Effector memory CD8-positive, alpha-beta T cell (primary cell): Measurements from ENCODE around the gene SERPINB13.

ENCODE experiments used
- ATAC-seq: fragments of 150-1000 bp; cut with Tn5 transposase; replicated peaks from 2 replicates; pipeline ENCODE4 v1.10.0; 2021; ENCODE audit warnings: mild to moderate bottlenecking, moderate library complexity
- DNase-seq, 3 experiments: peaks; one replicate each; pipeline ENCODE4 v3.0.0; 2021
- H3K27ac Mint-ChIP-seq, 2 donors: one replicate each; pipeline ENCODE4 v1.8.0; 2022; ENCODE audit warnings: mild to moderate bottlenecking in 2 of 2, mixed read lengths in 2 of 2, moderate library complexity in 2 of 2
- H3K27me3 Mint-ChIP-seq, 2 donors: one replicate each; pipeline ENCODE4 v1.8.0; 2022; ENCODE audit warnings: mixed read lengths in 2 of 2
- H3K36me3 Mint-ChIP-seq: one replicate; pipeline ENCODE4 v1.8.0; 2022; ENCODE audit warnings: mild to moderate bottlenecking, moderate library complexity, mixed read lengths; ENCODE audit not compliant: insufficient read depth
- H3K4me1 Mint-ChIP-seq, 2 donors: one replicate each; pipeline ENCODE4 v1.8.0; 2022; ENCODE audit warnings: low read depth in 2 of 2, mixed read lengths in 2 of 2
- H3K4me3 Mint-ChIP-seq, 2 donors: one replicate each; pipeline ENCODE4 v1.8.0; 2022; ENCODE audit warnings: mild to moderate bottlenecking in 2 of 2, mixed read lengths in 2 of 2, moderate library complexity in 2 of 2
- H3K9me3 Mint-ChIP-seq, 2 donors: one replicate each; pipeline ENCODE4 v1.8.0; 2022; ENCODE audit warnings: mixed read lengths in 2 of 2

The SERPINB13 gene

DNA sequence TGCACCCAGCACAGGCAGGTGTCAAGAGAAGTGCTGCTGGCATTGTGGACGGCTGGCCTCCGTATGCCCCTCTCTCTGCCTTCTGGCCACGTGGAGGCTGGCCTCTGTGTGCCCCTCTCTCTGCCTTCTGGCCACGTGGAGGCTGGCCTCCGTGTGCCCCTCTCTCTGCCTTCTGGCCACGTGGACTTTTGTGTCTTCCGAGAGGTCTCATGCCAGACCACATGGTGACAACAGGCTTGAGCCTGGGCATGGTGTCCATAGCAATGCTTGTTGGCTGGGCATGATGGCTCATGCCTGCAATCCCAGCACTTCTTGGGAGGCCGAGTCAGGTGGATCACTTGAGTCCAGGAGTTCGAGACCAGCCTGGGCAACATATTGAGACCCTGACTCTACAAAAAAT is 19.3 kb upstream of the SERPINB13 start:
- Mint-ChIP-seq H3K4me1 (no peaks in the 10 kb centered on the region), H3K27ac (no peak overlapping the region), H3K4me3 (no peak overlapping the region), H3K9me3 (no peaks in the 10 kb centered on the region), H3K27me3 (peaks cover 46 to 50% of the 10 kb centered on the region in 2 donors), H3K36me3 (peaks cover 5% of the 10 kb centered on the region)
- no peak for DNase-seq
- no peak for ATAC-seq

DNA sequence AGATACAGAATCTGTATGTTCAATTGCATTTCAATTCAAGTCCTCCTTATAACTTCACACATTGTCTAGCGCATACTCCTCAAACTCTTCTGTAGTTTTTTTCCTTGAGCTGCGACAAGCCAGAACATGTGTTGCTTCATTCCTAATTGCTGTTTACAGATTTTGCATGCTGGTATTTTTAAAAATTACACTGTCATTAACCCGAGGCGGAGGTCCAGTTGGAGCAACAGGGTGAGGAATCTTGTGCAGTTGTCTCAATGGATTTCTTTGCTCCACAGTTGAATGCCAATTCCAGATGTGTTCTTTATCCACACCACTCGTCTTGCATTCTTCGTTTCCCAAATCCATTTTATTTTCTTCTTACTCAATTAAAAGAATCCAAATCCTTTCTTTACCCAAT is 16.4 kb upstream of the SERPINB13 start:
- Mint-ChIP-seq H3K27ac (no peak overlapping the region), H3K9me3 (no peaks in the 10 kb centered on the region)
- ATAC-seq: no peak

GRCh38 chr18:63575681-63576080 is 11.5 kb upstream of the SERPINB13 start:
- Mint-ChIP-seq H3K9me3 (no peaks in the 10 kb centered on the region), H3K4me3 (no peak overlapping the region), H3K36me3 (no peaks in the 10 kb centered on the region), H3K27ac (no peak overlapping the region), H3K4me1 (no peaks in the 10 kb centered on the region), H3K27me3 (peaks cover 6 to 27% of the 10 kb centered on the region in 2 donors)
- no peak for DNase-seq
- ATAC-seq: no peak

More for the DNA sequence above, 16.4 kb upstream of the SERPINB13 start:
- no peak for DNase-seq
- H3K36me3 Mint-ChIP-seq: no peaks in the 10 kb centered on the region
- H3K27me3 Mint-ChIP-seq: peaks cover 27 to 51% of the 10 kb centered on the region in 2 donors
- no peaks in the 10 kb centered on the region for H3K4me1 Mint-ChIP-seq
- H3K4me3 Mint-ChIP-seq: no peak overlapping the region

- no peak for DNase-seq
- peaks cover 6 to 24% of the 10 kb centered on the region in 2 donors for H3K27me3 Mint-ChIP-seq
- H3K27ac Mint-ChIP-seq: no peak overlapping the region
- no peaks in the 10 kb centered on the region for H3K36me3 Mint-ChIP-seq
- H3K9me3 Mint-ChIP-seq: no peaks in the 10 kb centered on the region
- ATAC-seq: no peak
- no peak overlapping the region for H3K4me3 Mint-ChIP-seq
- no peaks in the 10 kb centered on the region for H3K4me1 Mint-ChIP-seq
Observed at GRCh38 chr18:63578357-63578958, 8.7 kb upstream of the SERPINB13 start.

DNA sequence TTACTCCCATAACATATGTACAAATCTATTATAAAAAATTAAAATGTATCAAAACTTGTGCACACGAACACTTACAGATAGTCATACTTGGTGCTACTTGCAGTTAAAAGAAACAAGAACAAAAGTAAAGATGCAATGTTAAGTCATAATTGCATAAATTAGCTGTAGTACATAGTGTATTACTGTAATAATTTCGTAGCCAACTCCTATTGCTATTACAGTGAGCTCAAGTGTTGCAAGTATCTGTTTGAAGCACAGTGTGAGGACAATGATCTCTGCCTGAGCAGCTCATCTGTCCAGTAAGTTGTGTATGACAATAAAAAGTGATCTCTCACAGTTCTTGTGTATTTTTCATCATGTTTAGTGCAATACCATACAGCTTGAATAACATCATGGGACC is 7.5 kb upstream of the SERPINB13 start:
- Mint-ChIP-seq H3K4me1 (no peaks in the 10 kb centered on the region), H3K9me3 (no peaks in the 10 kb centered on the region), H3K4me3 (no peak overlapping the region), H3K27me3 (peaks cover 8 to 30% of the 10 kb centered on the region in 2 donors), H3K27ac (no peak overlapping the region), H3K36me3 (no peaks in the 10 kb centered on the region)
- DNase-seq (no peak), ATAC-seq (no peak)

DNA sequence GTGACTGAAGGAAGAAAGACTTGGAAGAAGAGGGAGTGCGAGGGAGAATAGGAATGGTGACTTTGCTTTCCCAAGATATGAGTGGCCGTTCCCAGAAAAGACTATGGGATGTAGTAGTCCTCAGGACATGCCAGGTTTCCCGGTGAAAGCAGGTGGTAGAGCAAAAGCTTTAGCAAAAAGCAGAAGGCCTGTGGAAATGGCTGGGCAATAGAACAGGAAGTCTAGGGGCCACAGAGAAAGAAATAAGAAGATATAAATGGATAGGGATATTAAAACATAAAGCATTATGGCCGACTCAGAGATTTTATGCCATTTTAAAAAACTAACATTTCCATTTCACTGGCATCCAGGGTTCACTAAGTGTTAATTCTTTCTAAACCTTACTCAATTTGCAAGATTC is 1.2 kb upstream of the SERPINB13 start:
- no peak for ATAC-seq
- Mint-ChIP-seq H3K27ac (no peak overlapping the region), H3K4me3 (no peak overlapping the region), H3K27me3 (peaks cover 18 to 37% of the 10 kb centered on the region in 2 donors), H3K36me3 (no peaks in the 10 kb centered on the region), H3K4me1 (no peaks in the 10 kb centered on the region), H3K9me3 (no peaks in the 10 kb centered on the region)
- DNase-seq: no peak

GRCh38 chr18:63586431-63586830 is 712 bp upstream of the SERPINB13 start:
- H3K27ac Mint-ChIP-seq: no peak overlapping the region
- no peak overlapping the region for H3K4me3 Mint-ChIP-seq
- H3K27me3 Mint-ChIP-seq: peaks cover 18 to 32% of the 10 kb centered on the region in 2 donors
- no peaks in the 10 kb centered on the region for H3K9me3 Mint-ChIP-seq
- H3K4me1 Mint-ChIP-seq: no peaks in the 10 kb centered on the region
- no peak for DNase-seq
- ATAC-seq: no peak
- H3K36me3 Mint-ChIP-seq: no peaks in the 10 kb centered on the region

DNA sequence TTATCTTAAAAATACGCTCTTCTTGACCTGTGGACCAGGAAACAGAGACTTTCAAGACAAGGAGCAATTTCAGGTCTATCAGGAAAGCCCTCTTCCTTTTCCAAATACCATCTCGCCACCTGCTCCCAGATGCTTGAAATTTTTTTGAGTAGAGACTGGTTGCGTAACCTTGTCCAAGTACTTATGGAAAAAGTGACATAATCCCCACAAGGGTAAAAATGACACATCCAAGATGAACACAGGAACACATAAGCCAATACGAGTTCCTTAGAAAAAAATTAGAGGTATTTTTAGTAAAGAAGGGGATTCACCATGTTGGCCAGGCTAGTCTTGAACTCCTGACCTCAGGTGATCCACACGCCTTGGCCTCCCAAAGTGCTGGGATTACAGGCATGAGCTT is 1.8 kb downstream of the SERPINB13 start:
- Mint-ChIP-seq H3K4me3 (no peak overlapping the region), H3K9me3 (no peaks in the 10 kb centered on the region), H3K27ac (no peak overlapping the region), H3K27me3 (peaks cover 23 to 32% of the 10 kb centered on the region in 2 donors), H3K4me1 (no peaks in the 10 kb centered on the region), H3K36me3 (no peaks in the 10 kb centered on the region)
- ATAC-seq (no peak), DNase-seq (no peak)

- H3K4me3 Mint-ChIP-seq: no peak overlapping the region
- H3K27me3 Mint-ChIP-seq: peaks cover 10 to 23% of the 10 kb centered on the region in 2 donors
- no peak overlapping the region for H3K27ac Mint-ChIP-seq
- H3K9me3 Mint-ChIP-seq: no peaks in the 10 kb centered on the region
- no peaks in the 10 kb centered on the region for H3K4me1 Mint-ChIP-seq
- DNase-seq (no peak), ATAC-seq (no peak)
- H3K36me3 Mint-ChIP-seq: no peaks in the 10 kb centered on the region
Observed at GRCh38 chr18:63590373-63590772, 3.2 kb downstream of the SERPINB13 start.

DNA sequence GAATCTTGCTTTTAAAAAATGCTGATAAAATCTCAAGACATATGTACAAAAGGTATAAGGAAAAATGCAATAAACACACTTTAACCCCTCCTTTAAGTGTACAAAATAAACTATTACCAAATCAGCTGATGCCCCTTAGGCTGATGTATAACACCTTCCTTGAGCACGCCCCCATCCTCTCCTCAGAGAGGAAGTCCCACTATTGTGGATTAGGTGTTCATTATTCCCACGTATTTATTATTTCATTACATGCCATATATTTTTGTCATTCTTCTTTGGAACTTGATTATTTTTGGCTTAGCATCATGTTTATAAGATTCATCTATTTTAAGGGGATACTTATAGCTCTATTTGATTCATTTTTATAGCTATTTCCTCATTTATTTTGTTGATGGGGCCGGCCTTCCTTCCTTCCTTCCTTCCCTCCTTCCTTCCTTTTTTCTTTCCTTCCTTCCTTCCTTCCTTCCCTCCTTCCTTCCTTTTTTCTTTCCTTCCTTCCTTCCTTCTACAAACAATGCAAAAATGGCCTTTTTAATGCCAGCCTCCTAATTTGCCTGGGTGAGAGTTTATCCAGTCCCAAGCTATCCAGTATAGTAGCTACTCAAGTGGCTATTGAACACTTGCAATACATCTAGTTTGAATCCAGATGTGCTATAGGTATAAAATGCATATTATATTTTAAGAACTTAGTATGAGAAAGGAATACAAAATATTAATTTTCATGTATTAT is 4.0 kb downstream of the SERPINB13 start:
- Mint-ChIP-seq H3K27me3 (peaks cover 2 to 21% of the 10 kb centered on the region in 2 donors), H3K4me1 (no peaks in the 10 kb centered on the region), H3K36me3 (no peaks in the 10 kb centered on the region), H3K9me3 (no peaks in the 10 kb centered on the region), H3K27ac (no peak overlapping the region), H3K4me3 (no peak overlapping the region)
- ATAC-seq (no peak), DNase-seq (no peak)

DNA sequence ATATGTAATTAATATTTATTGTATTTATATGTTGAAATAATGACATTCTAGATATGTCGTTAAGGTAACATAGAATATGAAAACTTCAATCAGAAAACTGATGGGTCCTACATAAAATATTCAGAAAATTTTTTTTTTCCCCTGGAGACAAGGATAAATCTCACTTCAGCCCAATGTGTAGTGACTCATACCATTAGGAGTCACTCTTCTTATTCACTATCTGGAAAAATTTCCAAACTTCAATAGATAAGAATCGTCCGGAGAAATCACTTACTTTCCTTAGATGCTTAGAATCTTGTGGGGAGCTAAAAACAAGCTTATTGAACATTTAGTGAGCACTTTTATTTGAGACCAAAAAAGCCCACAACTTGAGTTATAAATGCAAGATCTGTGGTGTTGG is 4.6 kb downstream of the SERPINB13 start:
- Mint-ChIP-seq H3K27ac (no peak overlapping the region), H3K9me3 (no peaks in the 10 kb centered on the region), H3K4me1 (no peaks in the 10 kb centered on the region), H3K4me3 (no peak overlapping the region), H3K36me3 (no peaks in the 10 kb centered on the region), H3K27me3 (peaks cover 0 to 21% of the 10 kb centered on the region in 2 donors)
- DNase-seq (no peak), ATAC-seq (no peak)

GRCh38 chr18:63592471-63592870 is 5.3 kb downstream of the SERPINB13 start:
- Mint-ChIP-seq H3K4me1 (no peaks in the 10 kb centered on the region), H3K4me3 (no peak overlapping the region), H3K27ac (no peak overlapping the region), H3K9me3 (no peaks in the 10 kb centered on the region), H3K27me3 (peaks cover 0 to 21% of the 10 kb centered on the region in 2 donors), H3K36me3 (no peaks in the 10 kb centered on the region)
- DNase-seq (no peak), ATAC-seq (no peak)

- H3K4me3 Mint-ChIP-seq: no peak overlapping the region
- H3K4me1 Mint-ChIP-seq: no peaks in the 10 kb centered on the region
- H3K9me3 Mint-ChIP-seq: no peaks in the 10 kb centered on the region
- no peak for ATAC-seq
- no peaks in the 10 kb centered on the region for H3K36me3 Mint-ChIP-seq
- no peak for DNase-seq
- H3K27ac Mint-ChIP-seq: no peak overlapping the region
- peaks cover 6 to 14% of the 10 kb centered on the region in 2 donors for H3K27me3 Mint-ChIP-seq
Observed at GRCh38 chr18:63596964-63597363, 9.8 kb downstream of the SERPINB13 start.

- Mint-ChIP-seq H3K4me3 (no peak overlapping the region), H3K9me3 (no peaks in the 10 kb centered on the region)
Observed at GRCh38 chr18:63603355-63603754, 16.2 kb downstream of the SERPINB13 start.

More at GRCh38 chr18:63603355-63603754, 16.2 kb downstream of the SERPINB13 start:
- Mint-ChIP-seq H3K27me3 (peaks cover 0 to 24% of the 10 kb centered on the region in 2 donors), H3K27ac (no peak overlapping the region), H3K4me1 (no peaks in the 10 kb centered on the region), H3K36me3 (no peaks in the 10 kb centered on the region)
- ATAC-seq: no peak
- DNase-seq: no peak
